Astrocyte (in vitro differentiated cells and primary cell): Measurements from ENCODE around the gene CTBP2.

ENCODE experiments used
- EZH2 ChIP-seq: IDR thresholded peaks from 2 replicates; pipeline ENCODE4 v1.6.1; 2012; ENCODE audit warnings: mild to moderate bottlenecking, low read length, inconsistent platforms; ENCODE audit not compliant: insufficient read depth
- TF ChIP-seq, protein P1 (sequence below): IDR thresholded peaks from 2 replicates; pipeline ENCODE4 v1.5.1; 2011; ENCODE audit warnings: low read depth, mild to moderate bottlenecking, inconsistent platforms, low read length, moderate library complexity; ENCODE audit not compliant: insufficient read depth

GRCh38 chr10:124994573-124995473 lies 165.5 kb downstream of the CTBP2 start:
- TF ChIP-seq, protein P1, sequence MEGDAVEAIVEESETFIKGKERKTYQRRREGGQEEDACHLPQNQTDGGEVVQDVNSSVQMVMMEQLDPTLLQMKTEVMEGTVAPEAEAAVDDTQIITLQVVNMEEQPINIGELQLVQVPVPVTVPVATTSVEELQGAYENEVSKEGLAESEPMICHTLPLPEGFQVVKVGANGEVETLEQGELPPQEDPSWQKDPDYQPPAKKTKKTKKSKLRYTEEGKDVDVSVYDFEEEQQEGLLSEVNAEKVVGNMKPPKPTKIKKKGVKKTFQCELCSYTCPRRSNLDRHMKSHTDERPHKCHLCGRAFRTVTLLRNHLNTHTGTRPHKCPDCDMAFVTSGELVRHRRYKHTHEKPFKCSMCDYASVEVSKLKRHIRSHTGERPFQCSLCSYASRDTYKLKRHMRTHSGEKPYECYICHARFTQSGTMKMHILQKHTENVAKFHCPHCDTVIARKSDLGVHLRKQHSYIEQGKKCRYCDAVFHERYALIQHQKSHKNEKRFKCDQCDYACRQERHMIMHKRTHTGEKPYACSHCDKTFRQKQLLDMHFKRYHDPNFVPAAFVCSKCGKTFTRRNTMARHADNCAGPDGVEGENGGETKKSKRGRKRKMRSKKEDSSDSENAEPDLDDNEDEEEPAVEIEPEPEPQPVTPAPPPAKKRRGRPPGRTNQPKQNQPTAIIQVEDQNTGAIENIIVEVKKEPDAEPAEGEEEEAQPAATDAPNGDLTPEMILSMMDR: no peak
- no peak for TF ChIP-seq EZH2
